ENCODE data around the gene HDDC3.
A peak's percentile ranks its signal among the peaks of the same experiment; 100 is the strongest.
"Not testable (repeated sequence)": the region's sequence is repeated elsewhere in the genome, so short reads cannot be mapped to it uniquely, and the experiment has no call there.

The HDDC3 gene

DNA sequence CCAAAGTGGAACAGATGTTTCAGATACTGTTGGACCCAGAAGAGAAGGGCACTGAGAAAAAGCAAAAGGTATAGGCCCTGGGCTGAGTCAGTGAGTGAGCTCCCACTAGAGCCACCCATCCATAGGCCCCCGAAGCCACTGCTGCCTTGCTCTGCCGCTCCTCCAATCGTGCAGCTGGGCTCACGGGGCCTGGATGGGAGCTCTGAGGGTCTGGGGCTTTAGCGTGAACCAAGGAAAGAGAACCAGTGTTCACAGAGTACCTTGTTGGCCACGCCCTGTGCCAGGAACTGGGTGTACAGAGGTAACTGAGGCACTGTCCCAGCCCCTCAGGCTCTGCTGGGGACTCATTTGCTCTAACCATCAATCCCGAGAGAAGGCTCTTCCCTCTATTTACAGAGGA, 7.4 kb upstream of the HDDC3 start:
- no peak for TF ChIP-seq POLR2AphosphoS5 (IDR thresholded peaks at IDR 0.05; ENCODE audit: low read depth, low read length)
- no peak for TF ChIP-seq POLR2A (IDR thresholded peaks at IDR 0.05; ENCODE audit: low read depth, low read length)
- TF ChIP-seq TAF1 (IDR thresholded peaks at IDR 0.05; ENCODE audit: borderline replicate concordance, low read depth, low read length) = no peak
- DNase-seq (ENCODE audit: insufficient read length) (no peak), FAIRE-seq (no peak)

GRCh38 chr15:90938261-90938660, 5.9 kb upstream of the HDDC3 start:
- DNase-seq (ENCODE audit: insufficient read length) (no peak), FAIRE-seq (no peak)
- TF ChIP-seq POLR2A (IDR thresholded peaks at IDR 0.05; ENCODE audit: low read depth, low read length) (no peak), TAF1 (IDR thresholded peaks at IDR 0.05; ENCODE audit: borderline replicate concordance, low read depth, low read length) (no peak), POLR2AphosphoS5 (IDR thresholded peaks at IDR 0.05; ENCODE audit: low read depth, low read length) (no peak)

DNA sequence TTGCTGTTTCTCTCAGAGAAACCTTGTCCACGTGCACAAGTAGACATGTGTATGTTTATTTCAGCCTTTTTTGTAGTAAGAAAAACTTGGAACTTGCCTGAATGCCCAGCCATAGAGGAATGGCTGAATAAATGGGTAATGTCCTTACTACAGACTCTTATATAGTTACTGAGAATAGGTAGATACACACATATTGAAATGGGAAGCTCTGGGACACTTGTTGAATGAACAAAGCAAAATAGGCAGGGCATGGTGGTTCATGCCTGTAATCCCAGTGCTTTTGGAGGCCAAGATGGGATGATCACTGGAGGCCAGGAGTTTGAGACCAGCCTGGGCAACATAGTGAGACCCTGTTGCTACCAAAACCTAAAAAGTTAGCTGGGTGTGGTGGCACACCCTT, 4.5 kb upstream of the HDDC3 start:
- no peak for DNase-seq (ENCODE audit: insufficient read length)
- FAIRE-seq = no peak
- TF ChIP-seq POLR2AphosphoS5 (IDR thresholded peaks at IDR 0.05; ENCODE audit: low read depth, low read length) (no peak), POLR2A (IDR thresholded peaks at IDR 0.05; ENCODE audit: low read depth, low read length) (no peak), TAF1 (IDR thresholded peaks at IDR 0.05; ENCODE audit: borderline replicate concordance, low read depth, low read length) (no peak)

DNA sequence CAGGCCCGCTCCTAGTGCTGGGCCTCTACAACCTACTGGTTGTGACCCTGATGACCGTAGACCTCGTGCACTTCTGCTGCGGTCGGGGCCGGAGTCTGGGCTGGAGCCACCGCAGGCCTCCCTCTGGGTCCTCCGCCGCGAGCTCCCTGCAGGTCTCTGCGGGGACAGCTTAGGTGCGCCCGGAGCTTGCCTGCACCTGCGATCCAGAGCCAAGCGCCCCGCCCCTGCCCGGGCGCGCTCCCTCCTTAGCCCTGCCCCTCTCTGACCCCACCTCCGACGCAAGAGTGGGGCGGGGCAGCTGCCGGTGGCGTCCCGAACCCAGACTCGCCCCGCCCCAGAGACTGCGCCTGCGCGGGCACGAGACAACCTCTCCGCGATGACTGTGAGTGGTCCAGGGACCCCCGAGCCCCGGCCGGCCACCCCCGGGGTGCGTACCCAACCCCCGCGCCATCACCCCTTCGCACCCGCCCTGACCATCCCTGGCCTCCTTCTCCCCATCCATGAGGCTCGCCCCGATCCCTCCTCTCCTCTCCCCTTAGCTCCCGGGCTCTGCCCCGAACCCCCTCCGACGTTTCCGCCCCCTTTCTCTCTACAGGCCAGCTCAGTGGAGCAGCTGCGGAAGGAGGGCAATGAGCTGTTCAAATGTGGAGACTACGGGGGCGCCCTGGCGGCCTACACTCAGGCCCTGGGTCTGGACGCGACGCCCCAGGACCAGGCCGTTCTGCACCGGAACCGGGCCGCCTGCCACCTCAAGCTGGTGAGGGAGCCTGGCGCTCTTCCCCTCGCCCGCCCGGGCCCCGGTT, 2.8 kb upstream of the HDDC3 start, which contains the start of gene UNC45A:
Gene UNC45A, plus strand, starts transcription at position 337 of the 803 bp plus-strand sequence. Its CDS starts 40 bp downstream, at position 377.
- TF ChIP-seq POLR2A (IDR thresholded peaks at IDR 0.05; ENCODE audit: low read depth, low read length) (peak; percentile 9; the same call in 1 of the 2 replicates), POLR2AphosphoS5 (IDR thresholded peaks at IDR 0.05; ENCODE audit: low read depth, low read length) (no peak), TAF1 (IDR thresholded peaks at IDR 0.05; ENCODE audit: borderline replicate concordance, low read depth, low read length) (0 out of 2 replicates have a peak, but pooled peaks have one; percentile 36)
- peak; percentile 90 for FAIRE-seq
- peak; percentile 96 for DNase-seq (ENCODE audit: insufficient read length)

DNA sequence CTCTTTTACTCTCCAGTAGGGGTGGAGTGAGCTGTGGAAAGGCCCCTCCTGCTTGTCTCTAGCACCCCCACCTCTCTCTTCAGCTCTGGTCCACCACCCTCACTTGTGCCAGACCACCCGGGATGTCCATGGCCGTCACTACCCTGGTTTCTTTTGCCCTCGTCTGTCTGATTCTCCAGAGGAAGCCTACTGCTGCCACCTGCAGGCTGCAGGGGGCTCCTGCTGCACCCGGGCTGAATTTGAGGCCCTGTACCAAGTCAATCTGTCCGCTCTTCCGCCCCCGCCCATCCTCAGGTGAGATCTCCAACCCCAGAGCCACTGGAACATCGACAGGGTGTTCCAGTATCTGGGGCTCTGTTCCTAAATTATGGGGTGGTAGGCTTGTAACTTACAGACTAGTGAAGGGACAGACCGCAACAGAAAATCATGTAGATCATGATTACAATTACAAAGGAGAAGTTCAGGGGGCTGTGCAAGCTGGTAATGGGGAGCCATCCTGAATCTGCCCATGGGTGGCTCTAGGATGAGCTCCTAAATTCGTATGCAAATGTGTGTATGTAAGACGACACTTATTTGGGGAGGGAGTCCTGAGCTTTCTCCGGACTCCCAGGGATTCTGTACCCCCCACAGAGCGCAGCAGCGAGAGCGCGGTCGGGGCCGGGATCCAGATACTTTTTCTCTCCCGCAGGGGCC, 2.1 kb upstream of the HDDC3 start:
- FAIRE-seq (peak; percentile 70), DNase-seq (ENCODE audit: insufficient read length) (peak; percentile 77)
- TF ChIP-seq TAF1 (IDR thresholded peaks at IDR 0.05; ENCODE audit: borderline replicate concordance, low read depth, low read length) = no peak
- TF ChIP-seq POLR2A (IDR thresholded peaks at IDR 0.05; ENCODE audit: low read depth, low read length) = no peak
- no peak for TF ChIP-seq POLR2AphosphoS5 (IDR thresholded peaks at IDR 0.05; ENCODE audit: low read depth, low read length)

GRCh38 chr15:90933301-90933700, 952 bp upstream of the HDDC3 start:
- FAIRE-seq (no peak), DNase-seq (ENCODE audit: insufficient read length) (no peak)
- TF ChIP-seq TAF1 (IDR thresholded peaks at IDR 0.05; ENCODE audit: borderline replicate concordance, low read depth, low read length) (no peak), POLR2A (IDR thresholded peaks at IDR 0.05; ENCODE audit: low read depth, low read length) (no peak), POLR2AphosphoS5 (IDR thresholded peaks at IDR 0.05; ENCODE audit: low read depth, low read length) (no peak)

DNA sequence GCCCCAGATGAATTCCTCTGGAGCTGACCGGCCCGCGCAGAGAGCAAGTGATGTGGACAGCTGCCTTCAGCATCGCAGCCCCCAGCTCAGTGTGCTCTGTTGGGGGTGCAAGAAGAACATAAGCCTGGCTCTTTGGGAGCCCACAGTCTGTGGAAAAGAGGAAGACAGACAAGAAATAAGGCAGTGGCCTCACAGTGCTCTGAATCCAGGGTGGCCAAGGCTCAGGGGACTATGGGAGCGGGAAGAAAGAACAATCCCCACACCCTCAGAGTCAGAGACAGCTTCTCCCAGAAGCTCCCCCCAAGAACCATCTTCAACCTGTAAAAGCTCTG, 277 bp upstream of the HDDC3 start:
- no peak for TF ChIP-seq POLR2AphosphoS5 (IDR thresholded peaks at IDR 0.05; ENCODE audit: low read depth, low read length)
- no peak for TF ChIP-seq POLR2A (IDR thresholded peaks at IDR 0.05; ENCODE audit: low read depth, low read length)
- no peak for TF ChIP-seq TAF1 (IDR thresholded peaks at IDR 0.05; ENCODE audit: borderline replicate concordance, low read depth, low read length)
- FAIRE-seq (no peak), DNase-seq (ENCODE audit: insufficient read length) (no peak)

DNA sequence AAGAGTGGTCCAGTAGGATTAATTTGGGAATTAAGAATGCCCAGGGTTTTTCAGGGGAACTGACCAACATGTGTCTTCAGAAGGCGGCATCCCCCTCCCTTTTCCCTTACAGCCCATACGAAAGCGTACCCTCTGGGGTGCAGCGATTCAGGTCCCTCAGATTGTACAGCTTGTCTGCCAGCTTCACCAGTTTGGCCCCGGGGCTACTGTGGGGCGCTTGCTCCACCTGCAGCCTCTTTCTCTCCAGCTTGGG, 848 bp downstream of the HDDC3 start:
- DNase-seq (ENCODE audit: insufficient read length) = no peak
- no peak for FAIRE-seq
- no peak for TF ChIP-seq POLR2A (IDR thresholded peaks at IDR 0.05; ENCODE audit: low read depth, low read length)
- no peak for TF ChIP-seq POLR2AphosphoS5 (IDR thresholded peaks at IDR 0.05; ENCODE audit: low read depth, low read length)
- no peak for TF ChIP-seq TAF1 (IDR thresholded peaks at IDR 0.05; ENCODE audit: borderline replicate concordance, low read depth, low read length)

DNA sequence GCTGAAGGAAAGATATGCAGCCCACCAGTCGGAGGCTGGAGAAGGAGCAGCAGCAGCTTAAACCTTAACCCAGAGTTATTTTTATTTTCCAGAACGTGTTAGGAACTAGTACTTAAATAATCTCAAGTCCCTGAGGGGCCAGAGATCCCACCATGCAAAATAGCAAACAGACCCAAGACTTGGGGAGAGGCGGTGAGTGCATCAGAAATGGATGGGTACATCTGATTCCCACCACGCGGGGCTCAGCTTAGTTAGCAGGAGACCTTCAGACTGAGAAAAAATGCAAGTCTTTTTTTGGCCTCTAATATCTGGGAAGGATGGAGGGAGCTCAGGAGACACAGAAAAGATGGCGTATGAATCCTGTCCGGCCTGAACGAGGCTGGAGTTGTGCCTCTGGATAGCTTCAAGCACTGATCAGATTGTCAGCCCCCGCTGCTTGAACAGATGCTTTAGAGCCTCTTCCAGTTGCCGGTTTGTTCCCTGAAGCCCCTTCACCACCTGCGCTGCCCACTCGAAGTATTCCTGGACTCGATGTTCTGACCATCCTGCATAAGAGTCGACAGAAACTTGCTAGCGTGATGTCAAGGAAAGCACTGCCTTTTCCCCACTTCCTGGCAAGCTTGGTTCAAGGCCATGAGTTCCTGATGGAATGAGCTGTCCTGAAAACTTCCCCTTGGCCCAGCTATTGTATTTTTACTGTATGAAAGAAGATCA, 1.3 kb downstream of the HDDC3 start:
- TF ChIP-seq POLR2A (IDR thresholded peaks at IDR 0.05; ENCODE audit: low read depth, low read length) = no peak
- no peak; the same call in 1 of the 2 replicates for TF ChIP-seq POLR2AphosphoS5 (IDR thresholded peaks at IDR 0.05; ENCODE audit: low read depth, low read length)
- no peak for TF ChIP-seq TAF1 (IDR thresholded peaks at IDR 0.05; ENCODE audit: borderline replicate concordance, low read depth, low read length)
- no peak for DNase-seq (ENCODE audit: insufficient read length)
- no peak for FAIRE-seq

DNA sequence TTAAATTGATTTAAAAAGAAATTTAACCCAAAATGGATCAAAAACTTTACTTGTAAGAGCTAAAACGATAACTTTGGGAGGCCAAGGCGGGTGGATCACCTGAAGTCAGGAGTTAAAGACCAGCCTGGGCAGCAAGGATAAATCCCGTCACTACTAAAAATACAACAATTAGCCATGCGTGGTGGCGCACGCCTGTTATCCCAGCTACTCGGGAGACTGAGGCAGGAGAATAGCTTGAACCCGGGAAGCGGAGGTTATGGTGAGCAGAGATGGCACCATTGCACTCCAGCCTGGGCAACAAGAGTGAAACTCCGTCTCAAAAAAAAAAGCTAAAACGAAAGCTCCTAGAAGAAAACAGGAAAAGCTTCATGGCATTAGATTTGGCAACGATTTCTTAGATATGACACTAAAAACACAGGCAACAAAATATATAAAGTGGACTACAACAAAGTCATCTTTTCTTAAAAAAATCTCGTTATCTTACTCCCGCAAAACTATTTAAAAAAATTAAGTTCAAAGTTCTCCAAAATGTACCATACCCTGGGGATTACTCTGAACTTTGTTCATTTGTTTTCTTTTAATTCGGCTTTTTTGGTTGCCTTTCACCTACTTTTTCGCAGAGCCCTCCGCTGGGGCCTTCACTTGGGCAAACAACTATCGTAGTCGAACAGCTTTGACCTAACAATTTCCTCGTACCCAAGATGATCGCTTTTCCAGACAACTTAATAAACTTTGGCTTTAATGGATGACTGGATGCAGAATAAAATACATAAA, 2.9 kb downstream of the HDDC3 start:
- DNase-seq (ENCODE audit: insufficient read length) (no peak), FAIRE-seq (no peak)
- no peak for TF ChIP-seq POLR2AphosphoS5 (IDR thresholded peaks at IDR 0.05; ENCODE audit: low read depth, low read length)
- TF ChIP-seq POLR2A (IDR thresholded peaks at IDR 0.05; ENCODE audit: low read depth, low read length) = no peak
- no peak for TF ChIP-seq TAF1 (IDR thresholded peaks at IDR 0.05; ENCODE audit: borderline replicate concordance, low read depth, low read length)

- not testable (repeated sequence) for FAIRE-seq; DNase-seq (ENCODE audit: insufficient read length)
These were observed 4.2 kb downstream of the HDDC3 start for GRCh38 chr15:90928106-90928505.

- DNase-seq (ENCODE audit: insufficient read length); FAIRE-seq: not testable (repeated sequence)
These were observed 5.6 kb downstream of the HDDC3 start for GRCh38 chr15:90926766-90927165.

Data from GM12892 (cell line).